ENCODE data around the gene KDM3A.
A peak's percentile ranks its signal among the peaks of the same experiment; 100 is the strongest.

KDM3A gene

DNA sequence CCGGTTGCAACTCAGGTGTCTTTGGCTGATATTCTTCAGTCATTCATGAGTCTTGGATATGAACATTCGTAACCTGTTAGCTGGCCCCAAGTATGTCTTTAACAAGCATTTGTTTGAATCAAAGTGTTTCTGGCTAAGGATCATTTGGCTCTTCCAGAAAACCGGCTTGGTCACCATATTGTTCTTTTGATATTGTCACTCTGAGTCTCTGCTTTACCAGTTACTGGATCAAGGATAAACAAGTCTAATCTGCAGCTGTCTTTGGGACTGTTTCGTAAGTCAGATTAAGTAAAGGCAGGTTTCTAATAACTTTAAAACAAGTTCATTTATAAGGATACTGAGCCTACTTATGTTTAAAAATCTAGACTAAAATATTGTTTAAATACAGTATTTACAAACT is 49.1 kb downstream of the KDM3A start:
- TF ChIP-seq GLIS3 (CRISPR knock-in tag; IDR thresholded peaks at IDR 0.05) (no peak), ZFP30 (CRISPR knock-in tag; IDR thresholded peaks at IDR 0.05) (no peak), RARB (CRISPR knock-in tag; IDR thresholded peaks at IDR 0.05) (no peak), ZNF565 (CRISPR knock-in tag; conservative IDR thresholded peaks at IDR 0.05; ENCODE audit: low read depth) (no peak), CSRNP3 (CRISPR knock-in tag; IDR thresholded peaks at IDR 0.05) (no peak), SNAI2 (CRISPR knock-in tag; IDR thresholded peaks at IDR 0.05) (no peak), TCF4 (CRISPR knock-in tag; IDR thresholded peaks at IDR 0.05; ENCODE audit: borderline replicate concordance) (no peak), ESRRG (CRISPR knock-in tag; IDR thresholded peaks at IDR 0.05) (no peak), ZNF8 (CRISPR knock-in tag; IDR thresholded peaks at IDR 0.05) (no peak), ZC3H10 (CRISPR knock-in tag; IDR thresholded peaks at IDR 0.05) (no peak), PPARA (CRISPR knock-in tag; IDR thresholded peaks at IDR 0.05; ENCODE audit: borderline replicate concordance) (no peak), CSDC2 (CRISPR knock-in tag; IDR thresholded peaks at IDR 0.05) (no peak), ISL1 (CRISPR knock-in tag; IDR thresholded peaks at IDR 0.05) (no peak), POU6F1 (CRISPR knock-in tag; IDR thresholded peaks at IDR 0.05; ENCODE audit: borderline replicate concordance, low read depth) (no peak), ZFP3 (CRISPR knock-in tag; IDR thresholded peaks at IDR 0.05) (no peak), BACH2 (CRISPR knock-in tag; IDR thresholded peaks at IDR 0.05; ENCODE audit: borderline replicate concordance) (no peak), ARNTL (CRISPR knock-in tag; IDR thresholded peaks at IDR 0.05; ENCODE audit: borderline replicate concordance, low read depth) (no peak)
- TF ChIP-seq, protein P1, sequence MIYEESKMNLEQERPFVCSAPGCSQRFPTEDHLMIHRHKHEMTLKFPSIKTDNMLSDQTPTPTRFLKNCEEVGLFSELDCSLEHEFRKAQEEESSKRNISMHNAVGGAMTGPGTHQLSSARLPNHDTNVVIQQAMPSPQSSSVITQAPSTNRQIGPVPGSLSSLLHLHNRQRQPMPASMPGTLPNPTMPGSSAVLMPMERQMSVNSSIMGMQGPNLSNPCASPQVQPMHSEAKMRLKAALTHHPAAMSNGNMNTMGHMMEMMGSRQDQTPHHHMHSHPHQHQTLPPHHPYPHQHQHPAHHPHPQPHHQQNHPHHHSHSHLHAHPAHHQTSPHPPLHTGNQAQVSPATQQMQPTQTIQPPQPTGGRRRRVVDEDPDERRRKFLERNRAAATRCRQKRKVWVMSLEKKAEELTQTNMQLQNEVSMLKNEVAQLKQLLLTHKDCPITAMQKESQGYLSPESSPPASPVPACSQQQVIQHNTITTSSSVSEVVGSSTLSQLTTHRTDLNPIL (CRISPR knock-in tag; IDR thresholded peaks at IDR 0.05; ENCODE audit: low read depth): no peak
- TF ChIP-seq, protein P2, sequence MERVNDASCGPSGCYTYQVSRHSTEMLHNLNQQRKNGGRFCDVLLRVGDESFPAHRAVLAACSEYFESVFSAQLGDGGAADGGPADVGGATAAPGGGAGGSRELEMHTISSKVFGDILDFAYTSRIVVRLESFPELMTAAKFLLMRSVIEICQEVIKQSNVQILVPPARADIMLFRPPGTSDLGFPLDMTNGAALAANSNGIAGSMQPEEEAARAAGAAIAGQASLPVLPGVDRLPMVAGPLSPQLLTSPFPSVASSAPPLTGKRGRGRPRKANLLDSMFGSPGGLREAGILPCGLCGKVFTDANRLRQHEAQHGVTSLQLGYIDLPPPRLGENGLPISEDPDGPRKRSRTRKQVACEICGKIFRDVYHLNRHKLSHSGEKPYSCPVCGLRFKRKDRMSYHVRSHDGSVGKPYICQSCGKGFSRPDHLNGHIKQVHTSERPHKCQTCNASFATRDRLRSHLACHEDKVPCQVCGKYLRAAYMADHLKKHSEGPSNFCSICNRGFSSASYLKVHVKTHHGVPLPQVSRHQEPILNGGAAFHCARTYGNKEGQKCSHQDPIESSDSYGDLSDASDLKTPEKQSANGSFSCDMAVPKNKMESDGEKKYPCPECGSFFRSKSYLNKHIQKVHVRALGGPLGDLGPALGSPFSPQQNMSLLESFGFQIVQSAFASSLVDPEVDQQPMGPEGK (CRISPR knock-in tag; IDR thresholded peaks at IDR 0.05; ENCODE audit: borderline replicate concordance): no peak
- TF ChIP-seq, protein P3, sequence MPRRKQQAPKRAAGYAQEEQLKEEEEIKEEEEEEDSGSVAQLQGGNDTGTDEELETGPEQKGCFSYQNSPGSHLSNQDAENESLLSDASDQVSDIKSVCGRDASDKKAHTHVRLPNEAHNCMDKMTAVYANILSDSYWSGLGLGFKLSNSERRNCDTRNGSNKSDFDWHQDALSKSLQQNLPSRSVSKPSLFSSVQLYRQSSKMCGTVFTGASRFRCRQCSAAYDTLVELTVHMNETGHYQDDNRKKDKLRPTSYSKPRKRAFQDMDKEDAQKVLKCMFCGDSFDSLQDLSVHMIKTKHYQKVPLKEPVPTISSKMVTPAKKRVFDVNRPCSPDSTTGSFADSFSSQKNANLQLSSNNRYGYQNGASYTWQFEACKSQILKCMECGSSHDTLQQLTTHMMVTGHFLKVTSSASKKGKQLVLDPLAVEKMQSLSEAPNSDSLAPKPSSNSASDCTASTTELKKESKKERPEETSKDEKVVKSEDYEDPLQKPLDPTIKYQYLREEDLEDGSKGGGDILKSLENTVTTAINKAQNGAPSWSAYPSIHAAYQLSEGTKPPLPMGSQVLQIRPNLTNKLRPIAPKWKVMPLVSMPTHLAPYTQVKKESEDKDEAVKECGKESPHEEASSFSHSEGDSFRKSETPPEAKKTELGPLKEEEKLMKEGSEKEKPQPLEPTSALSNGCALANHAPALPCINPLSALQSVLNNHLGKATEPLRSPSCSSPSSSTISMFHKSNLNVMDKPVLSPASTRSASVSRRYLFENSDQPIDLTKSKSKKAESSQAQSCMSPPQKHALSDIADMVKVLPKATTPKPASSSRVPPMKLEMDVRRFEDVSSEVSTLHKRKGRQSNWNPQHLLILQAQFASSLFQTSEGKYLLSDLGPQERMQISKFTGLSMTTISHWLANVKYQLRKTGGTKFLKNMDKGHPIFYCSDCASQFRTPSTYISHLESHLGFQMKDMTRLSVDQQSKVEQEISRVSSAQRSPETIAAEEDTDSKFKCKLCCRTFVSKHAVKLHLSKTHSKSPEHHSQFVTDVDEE (CRISPR knock-in tag; IDR thresholded peaks at IDR 0.05): no peak
- ATAC-seq: no peak

DNA sequence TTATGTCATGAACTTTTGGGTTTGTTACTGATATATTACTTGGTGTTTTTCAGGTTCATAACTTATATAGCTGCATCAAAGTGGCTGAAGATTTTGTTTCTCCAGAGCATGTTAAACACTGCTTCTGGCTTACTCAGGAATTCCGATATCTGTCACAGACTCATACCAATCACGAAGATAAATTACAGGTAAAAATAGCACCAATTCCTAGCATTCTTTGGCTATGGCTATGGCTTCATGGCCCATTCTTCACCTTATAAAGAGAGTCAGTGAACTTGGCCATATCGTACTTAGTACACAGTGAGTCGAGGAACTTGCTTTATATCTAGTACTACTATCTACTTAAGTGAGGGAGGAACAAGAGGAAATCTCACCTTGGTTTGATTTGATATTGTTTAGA is 49.9 kb downstream of the KDM3A start:
- no peak for TF ChIP-seq ZC3H10 (CRISPR knock-in tag; IDR thresholded peaks at IDR 0.05)
- no peak for TF ChIP-seq ZFP3 (CRISPR knock-in tag; IDR thresholded peaks at IDR 0.05)
- TF ChIP-seq BACH2 (CRISPR knock-in tag; IDR thresholded peaks at IDR 0.05; ENCODE audit: borderline replicate concordance): no peak
- no peak for TF ChIP-seq ZNF565 (CRISPR knock-in tag; conservative IDR thresholded peaks at IDR 0.05; ENCODE audit: low read depth)
- 0 out of 2 replicates have a peak, but pooled peaks have one; percentile 28 for TF ChIP-seq ISL1 (CRISPR knock-in tag; IDR thresholded peaks at IDR 0.05)
- peak; percentile 40; the same call in 2 of the 3 replicates for ATAC-seq

GRCh38 chr2:86492048-86492453 is 50.9 kb downstream of the KDM3A start:
- ATAC-seq: no peak
- no peak for TF ChIP-seq ZFP30 (CRISPR knock-in tag; IDR thresholded peaks at IDR 0.05)
- no peak for TF ChIP-seq TOX (CRISPR knock-in tag; IDR thresholded peaks at IDR 0.05; ENCODE audit: borderline replicate concordance)
- TF ChIP-seq ARNTL (CRISPR knock-in tag; IDR thresholded peaks at IDR 0.05; ENCODE audit: borderline replicate concordance, low read depth): no peak
- TF ChIP-seq SNAI2 (CRISPR knock-in tag; IDR thresholded peaks at IDR 0.05): no peak
- TF ChIP-seq ZC3H10 (CRISPR knock-in tag; IDR thresholded peaks at IDR 0.05): no peak
- TF ChIP-seq ZNF565 (CRISPR knock-in tag; conservative IDR thresholded peaks at IDR 0.05; ENCODE audit: low read depth): no peak
- TF ChIP-seq ZNF70 (CRISPR knock-in tag; IDR thresholded peaks at IDR 0.05): no peak
- TF ChIP-seq, protein P1 (CRISPR knock-in tag; IDR thresholded peaks at IDR 0.05; ENCODE audit: low read depth): no peak
- no peak for TF ChIP-seq PPARA (CRISPR knock-in tag; IDR thresholded peaks at IDR 0.05; ENCODE audit: borderline replicate concordance)
- TF ChIP-seq CSRNP3 (CRISPR knock-in tag; IDR thresholded peaks at IDR 0.05): no peak
- no peak for TF ChIP-seq RARB (CRISPR knock-in tag; IDR thresholded peaks at IDR 0.05)
- TF ChIP-seq, protein P2 (CRISPR knock-in tag; IDR thresholded peaks at IDR 0.05; ENCODE audit: borderline replicate concordance): no peak
